RWPE2 (cell line): ENCODE measurements around the gene ASTN2.
A peak's percentile ranks its signal among the peaks of the same experiment; 100 is the strongest.
"Not testable (repeated sequence)": the region's sequence is repeated elsewhere in the genome, so short reads cannot be mapped to it uniquely, and the experiment has no call there.

Source experiments
- ATAC-seq: fragments of 200-7000 bp; cut with Tn5 transposase; 3 replicates; pipeline ENCODE4 v1.9.1; 2021; ENCODE audit warnings: low read depth
- DNase-seq: peaks from one replicate; pipeline ENCODE4 v3.0.0-alpha.2; 2020; ENCODE audit warnings: low spot score
- H3K27ac ChIP-seq: fragments of 450-650 bp; 2 replicates; pipeline ENCODE4 v1.5.1; 2017; ENCODE audit warnings: mild to moderate bottlenecking; ENCODE audit not compliant: poor library complexity, severe bottlenecking
- H3K27me3 ChIP-seq: fragments of 250-450 bp; sonication (Bioruptor Pico); 2 replicates; pipeline ENCODE4 v1.5.1; 2021; ENCODE audit warnings: mild to moderate bottlenecking, moderate library complexity; ENCODE audit not compliant: insufficient read depth, poor library complexity, severe bottlenecking
- H3K36me3 ChIP-seq: fragments of 250-450 bp; sonication (Bioruptor Pico); 2 replicates; pipeline ENCODE4 v1.5.1; 2020; ENCODE audit warnings: low read depth, mild to moderate bottlenecking, moderate library complexity
- H3K4me1 ChIP-seq: fragments of 250-450 bp; sonication (Bioruptor Pico); 2 replicates; pipeline ENCODE4 v1.5.1; 2021; ENCODE audit warnings: mild to moderate bottlenecking, moderate library complexity; ENCODE audit not compliant: insufficient read depth, poor library complexity, severe bottlenecking
- H3K4me3 ChIP-seq: fragments of 250-450 bp; sonication (Bioruptor Pico); 2 replicates; pipeline ENCODE4 v1.5.1; 2021; ENCODE audit warnings: mild to moderate bottlenecking, moderate library complexity; ENCODE audit not compliant: severe bottlenecking
- H3K9me3 ChIP-seq: fragments of 250-450 bp; sonication (Bioruptor Pico); 2 replicates; pipeline ENCODE4 v1.5.1; 2021; ENCODE audit warnings: mild to moderate bottlenecking, moderate library complexity; ENCODE audit not compliant: severe bottlenecking
- TF ChIP-seq, protein P1 (sequence below): fragments of 450-650 bp; IDR thresholded peaks from one replicate; pipeline ENCODE4 v1.5.1; 2017; ENCODE audit warnings: mild to moderate bottlenecking, moderate library complexity; ENCODE audit not compliant: poor library complexity, severe bottlenecking

Gene ASTN2

DNA sequence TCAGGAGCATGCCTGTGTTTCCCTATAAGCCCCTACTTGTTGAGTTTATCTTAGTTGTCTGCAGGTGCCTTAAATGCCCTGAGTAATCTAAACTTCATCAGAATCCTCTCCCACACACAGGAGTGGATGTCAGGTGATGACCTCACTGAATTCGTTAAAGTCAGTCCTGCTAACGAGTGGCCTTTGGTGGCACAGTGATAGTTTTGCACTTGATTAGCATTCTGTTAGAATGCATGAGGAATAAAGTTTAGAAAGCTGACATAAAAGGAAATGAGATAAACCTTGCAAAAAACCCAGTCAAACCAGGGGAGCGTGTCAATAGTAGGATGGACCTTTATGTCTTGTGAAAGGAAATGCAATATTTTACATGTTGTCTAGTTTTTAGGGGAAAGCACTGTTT lies 723.2 kb downstream of the ASTN2 start:
- DNase-seq = no peak
- H3K4me1 ChIP-seq = peaks cover 28% of the 10 kb centered on the region
- TF ChIP-seq, protein P1, sequence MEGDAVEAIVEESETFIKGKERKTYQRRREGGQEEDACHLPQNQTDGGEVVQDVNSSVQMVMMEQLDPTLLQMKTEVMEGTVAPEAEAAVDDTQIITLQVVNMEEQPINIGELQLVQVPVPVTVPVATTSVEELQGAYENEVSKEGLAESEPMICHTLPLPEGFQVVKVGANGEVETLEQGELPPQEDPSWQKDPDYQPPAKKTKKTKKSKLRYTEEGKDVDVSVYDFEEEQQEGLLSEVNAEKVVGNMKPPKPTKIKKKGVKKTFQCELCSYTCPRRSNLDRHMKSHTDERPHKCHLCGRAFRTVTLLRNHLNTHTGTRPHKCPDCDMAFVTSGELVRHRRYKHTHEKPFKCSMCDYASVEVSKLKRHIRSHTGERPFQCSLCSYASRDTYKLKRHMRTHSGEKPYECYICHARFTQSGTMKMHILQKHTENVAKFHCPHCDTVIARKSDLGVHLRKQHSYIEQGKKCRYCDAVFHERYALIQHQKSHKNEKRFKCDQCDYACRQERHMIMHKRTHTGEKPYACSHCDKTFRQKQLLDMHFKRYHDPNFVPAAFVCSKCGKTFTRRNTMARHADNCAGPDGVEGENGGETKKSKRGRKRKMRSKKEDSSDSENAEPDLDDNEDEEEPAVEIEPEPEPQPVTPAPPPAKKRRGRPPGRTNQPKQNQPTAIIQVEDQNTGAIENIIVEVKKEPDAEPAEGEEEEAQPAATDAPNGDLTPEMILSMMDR = no peak
- no peak for ATAC-seq
- no peak overlapping the region for H3K4me3 ChIP-seq
- peaks cover 19% of the 10 kb centered on the region for H3K36me3 ChIP-seq
- H3K27me3 ChIP-seq = no peaks in the 10 kb centered on the region
- no peak overlapping the region for H3K27ac ChIP-seq
- no peaks in the 10 kb centered on the region for H3K9me3 ChIP-seq

DNA sequence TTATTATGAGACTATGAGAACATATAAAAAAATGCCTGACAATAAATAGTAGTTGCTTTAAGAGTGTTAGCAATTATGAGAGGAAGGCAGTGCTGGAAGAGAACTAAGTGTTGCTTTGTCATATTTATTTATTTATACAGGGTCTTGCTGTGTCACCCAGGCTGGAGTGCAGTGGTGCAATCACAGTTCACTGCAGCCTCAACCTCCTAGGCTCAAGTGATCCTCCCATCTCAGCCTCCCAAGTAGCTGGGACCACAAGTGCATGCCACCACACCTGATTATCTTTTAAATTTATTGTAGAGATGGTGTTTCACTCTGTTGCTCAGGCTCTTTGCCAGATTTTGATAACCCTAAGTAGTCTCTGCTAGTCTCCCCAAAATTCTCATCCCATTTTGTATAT lies 724.1 kb downstream of the ASTN2 start:
- DNase-seq, H3K27ac ChIP-seq, H3K4me3 ChIP-seq, H3K9me3 ChIP-seq, ATAC-seq, H3K27me3 ChIP-seq: not testable (repeated sequence)
- Histone ChIP-seq H3K4me1 (peaks cover 28% of the 10 kb centered on the region), H3K36me3 (peaks cover 19% of the 10 kb centered on the region)

DNA sequence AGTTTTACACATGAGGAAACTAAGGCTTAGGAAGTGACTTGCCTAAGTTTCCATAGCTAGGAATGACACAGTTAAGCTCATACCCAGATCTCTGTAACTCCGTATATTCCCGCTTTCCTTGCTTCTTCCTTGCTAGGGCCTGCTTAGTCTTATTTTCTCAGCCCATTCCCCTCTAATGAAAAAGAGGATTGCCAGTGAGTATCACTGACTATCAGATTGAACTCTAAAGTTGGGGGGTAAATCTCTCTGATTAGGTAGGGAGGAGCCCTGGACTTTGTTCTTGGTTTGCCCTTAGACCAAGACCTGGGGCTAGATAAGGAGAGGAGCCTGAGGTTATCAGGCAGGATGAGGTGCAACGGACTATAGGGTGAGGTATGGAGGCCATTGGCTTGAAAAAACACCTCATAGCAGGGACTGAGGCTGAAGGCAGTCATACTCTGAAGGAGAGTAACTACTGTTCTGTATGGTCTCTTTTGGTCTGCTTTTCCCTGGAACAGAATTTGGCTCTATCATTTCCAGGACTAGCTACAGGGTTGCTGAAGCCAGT lies 725.3 kb downstream of the ASTN2 start:
- H3K36me3 ChIP-seq = peaks cover 15% of the 10 kb centered on the region
- H3K4me3 ChIP-seq = no peak overlapping the region
- DNase-seq (no peak), ATAC-seq (no peak)
- TF ChIP-seq, protein P1 = no peak
- no peaks in the 10 kb centered on the region for H3K9me3 ChIP-seq
- H3K4me1 ChIP-seq = peaks cover 28% of the 10 kb centered on the region
- no peaks in the 10 kb centered on the region for H3K27me3 ChIP-seq
- H3K27ac ChIP-seq = no peak overlapping the region

DNA sequence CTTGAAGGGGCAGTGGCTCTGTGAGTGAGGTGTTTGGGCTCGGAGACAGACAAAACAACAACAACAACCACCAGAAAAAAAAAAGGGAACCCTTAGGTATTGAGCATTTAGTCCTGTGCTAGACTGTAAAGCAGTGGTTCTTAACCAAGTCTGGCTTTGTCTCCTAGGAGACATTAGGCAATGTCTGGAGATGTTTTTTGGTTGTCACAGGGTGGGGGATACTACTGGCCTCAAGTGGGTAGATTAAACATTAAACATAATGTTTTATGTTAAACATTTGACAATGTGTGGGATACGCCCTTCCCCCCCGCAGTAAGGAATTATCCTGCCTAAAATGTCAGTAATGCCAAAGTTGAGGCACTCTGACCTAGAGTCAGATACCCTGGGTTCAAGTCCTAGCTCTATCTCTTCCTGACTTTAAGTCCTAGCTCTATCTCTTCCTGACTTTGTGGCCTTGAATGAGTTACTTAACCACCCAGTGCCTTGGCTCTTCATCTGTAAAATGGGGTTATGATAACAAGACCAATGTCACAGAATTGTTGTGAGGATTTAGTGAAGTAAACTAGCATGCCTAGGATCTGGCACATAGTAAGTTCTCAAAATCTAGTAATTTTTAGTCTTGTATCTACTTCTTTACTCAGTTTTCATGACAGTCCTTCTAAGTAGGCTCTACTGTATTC lies 725.9 kb downstream of the ASTN2 start:
- Histone ChIP-seq H3K36me3 (peaks cover 15% of the 10 kb centered on the region), H3K4me1 (peaks cover 28% of the 10 kb centered on the region)
- TF ChIP-seq, protein P1 = no peak

DNA sequence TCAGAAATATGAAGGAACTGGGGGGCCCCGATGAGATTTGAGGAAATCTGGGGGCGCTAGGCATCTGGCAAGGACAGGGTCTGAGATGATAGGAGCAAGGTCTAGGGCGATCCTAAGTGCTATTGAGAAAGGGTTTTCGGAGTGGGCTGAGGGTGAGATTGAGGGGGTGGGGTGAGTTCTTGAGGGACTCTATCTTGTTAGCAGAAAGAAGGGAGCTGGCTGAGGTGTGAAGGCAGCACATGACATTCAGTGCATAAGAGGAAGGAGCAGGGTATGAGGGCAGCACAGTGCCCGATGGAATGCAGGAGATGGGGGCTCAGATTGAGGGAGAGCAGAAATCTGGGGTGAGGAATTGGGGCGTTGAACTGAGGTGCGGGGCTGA lies 727.1 kb downstream of the ASTN2 start:
- DNase-seq (no peak), ATAC-seq (peak; percentile 35)
- Histone ChIP-seq H3K27ac (peak overlapping the region; percentile 32), H3K4me3 (peak overlapping the region; percentile 56), H3K4me1 (peaks cover 19% of the 10 kb centered on the region), H3K9me3 (no peaks in the 10 kb centered on the region), H3K36me3 (peaks cover 15% of the 10 kb centered on the region), H3K27me3 (no peaks in the 10 kb centered on the region)
- TF ChIP-seq, protein P1 = no peak

More for the DNA sequence above, 725.9 kb downstream of the ASTN2 start:
- no peaks in the 10 kb centered on the region for H3K27me3 ChIP-seq
- H3K9me3 ChIP-seq = no peaks in the 10 kb centered on the region
- no peak for ATAC-seq
- H3K27ac ChIP-seq = no peak overlapping the region
- DNase-seq = no peak
- no peak overlapping the region for H3K4me3 ChIP-seq
